Coronary artery (tissue), 2 donors: ENCODE data around the gene NEU2.

ENCODE experiments used
- DNase-seq: peaks from one replicate; pipeline ENCODE4 v3.0.0-alpha.2; 2017; ENCODE audit warnings: low spot score
- H3K27ac ChIP-seq, 2 donors: fragments of 200-600 bp; sonication (generic); one replicate each; pipeline ENCODE4 v1.5.1; 2016 to 2019
- H3K4me3 ChIP-seq: fragments of 200-600 bp; sonication (generic); 2 replicates; pipeline ENCODE4 v1.5.1; 2016; ENCODE audit warnings: mild to moderate bottlenecking, moderate library complexity
- TF ChIP-seq, protein P1 (sequence below): fragments of 200-600 bp; sonication (generic); IDR thresholded peaks from one replicate; pipeline ENCODE4 v1.5.1; 2019; ENCODE audit warnings: antibody characterized with exemption

Gene NEU2

DNA sequence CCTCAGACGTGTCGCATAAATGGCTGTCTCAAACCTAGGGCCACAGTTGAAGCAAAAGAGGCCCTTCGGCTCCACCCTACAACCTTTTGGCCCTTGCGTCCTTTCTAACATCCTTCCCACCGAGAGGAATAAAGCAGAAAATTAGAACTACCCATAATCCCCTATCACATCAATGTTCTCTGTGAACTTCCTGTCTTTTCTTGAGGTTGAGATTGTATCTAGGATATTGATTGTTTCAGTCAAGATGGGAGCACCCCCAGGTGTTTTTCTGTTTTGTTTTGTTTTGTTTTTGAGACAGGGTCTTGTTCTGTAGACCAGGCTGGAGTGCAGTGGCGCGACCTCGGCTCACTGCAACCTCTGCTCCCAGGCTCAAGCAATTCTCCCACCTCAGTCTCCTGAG, 51.3 kb downstream of the NEU2 start:
- TF ChIP-seq, protein P1, sequence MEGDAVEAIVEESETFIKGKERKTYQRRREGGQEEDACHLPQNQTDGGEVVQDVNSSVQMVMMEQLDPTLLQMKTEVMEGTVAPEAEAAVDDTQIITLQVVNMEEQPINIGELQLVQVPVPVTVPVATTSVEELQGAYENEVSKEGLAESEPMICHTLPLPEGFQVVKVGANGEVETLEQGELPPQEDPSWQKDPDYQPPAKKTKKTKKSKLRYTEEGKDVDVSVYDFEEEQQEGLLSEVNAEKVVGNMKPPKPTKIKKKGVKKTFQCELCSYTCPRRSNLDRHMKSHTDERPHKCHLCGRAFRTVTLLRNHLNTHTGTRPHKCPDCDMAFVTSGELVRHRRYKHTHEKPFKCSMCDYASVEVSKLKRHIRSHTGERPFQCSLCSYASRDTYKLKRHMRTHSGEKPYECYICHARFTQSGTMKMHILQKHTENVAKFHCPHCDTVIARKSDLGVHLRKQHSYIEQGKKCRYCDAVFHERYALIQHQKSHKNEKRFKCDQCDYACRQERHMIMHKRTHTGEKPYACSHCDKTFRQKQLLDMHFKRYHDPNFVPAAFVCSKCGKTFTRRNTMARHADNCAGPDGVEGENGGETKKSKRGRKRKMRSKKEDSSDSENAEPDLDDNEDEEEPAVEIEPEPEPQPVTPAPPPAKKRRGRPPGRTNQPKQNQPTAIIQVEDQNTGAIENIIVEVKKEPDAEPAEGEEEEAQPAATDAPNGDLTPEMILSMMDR: no peak
- H3K27ac ChIP-seq: peak overlapping the region; percentile 59 to 81
- peak; percentile 21 for DNase-seq
- peak overlapping the region; percentile 10 for H3K4me3 ChIP-seq

DNA sequence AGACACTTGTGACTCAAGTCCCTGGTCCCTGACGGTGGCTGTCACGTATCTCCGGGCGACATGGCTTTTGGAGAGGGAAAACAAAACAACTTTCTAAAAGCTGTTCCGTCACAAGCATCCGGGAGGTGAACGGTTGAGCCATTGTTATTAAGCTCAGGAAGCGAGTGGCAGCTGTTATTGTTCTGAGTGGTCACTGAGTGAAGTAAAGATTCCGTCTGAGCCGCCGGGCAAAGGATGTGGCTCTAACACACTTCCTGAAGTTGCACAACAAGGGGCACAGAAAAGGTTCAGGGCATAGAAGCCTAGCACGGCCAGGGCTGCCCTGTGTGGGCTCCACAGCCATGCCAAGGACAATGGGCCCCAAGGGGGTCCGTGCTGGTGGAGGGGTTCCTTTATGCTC, 52.0 kb downstream of the NEU2 start:
- DNase-seq: peak; percentile 71
- Histone ChIP-seq H3K27ac (peak overlapping the region; percentile 59 to 81), H3K4me3 (peak overlapping the region; percentile 10)
- TF ChIP-seq, protein P1: no peak
